Adrenal gland (tissue), 5 donors: ENCODE measurements around the gene SLC5A5.
"Not testable (repeated sequence)": the region's sequence is repeated elsewhere in the genome, so short reads cannot be mapped to it uniquely, and the experiment has no call there.

Experiments
- POLR2A ChIP-seq, 2 donors: fragments of 450-650 bp; IDR thresholded peaks; one replicate each; pipeline ENCODE4 v1.6.1; 2017; ENCODE audit warnings: antibody characterized with exemption in 2 of 2, mild to moderate bottlenecking in 2 of 2, moderate library complexity in 1 of 2
- TF ChIP-seq, protein P1 (sequence below), 6 experiments: fragments of 450-650 bp in 4 of 6; fragments of 200-600 bp in 2 of 6; sonication (generic) in 1 of 6; IDR thresholded peaks; 1 replicate in 5 of 6; 2 replicates in 1 of 6; pipeline versions ENCODE4 v1.5.1 to v1.8.0; 2016 to 2021; ENCODE audit warnings: antibody characterized with exemption in 6 of 6, mild to moderate bottlenecking in 2 of 6, moderate library complexity in 1 of 6
- donor health status: DM: no; HTN: no; CAD: no.

DNA sequence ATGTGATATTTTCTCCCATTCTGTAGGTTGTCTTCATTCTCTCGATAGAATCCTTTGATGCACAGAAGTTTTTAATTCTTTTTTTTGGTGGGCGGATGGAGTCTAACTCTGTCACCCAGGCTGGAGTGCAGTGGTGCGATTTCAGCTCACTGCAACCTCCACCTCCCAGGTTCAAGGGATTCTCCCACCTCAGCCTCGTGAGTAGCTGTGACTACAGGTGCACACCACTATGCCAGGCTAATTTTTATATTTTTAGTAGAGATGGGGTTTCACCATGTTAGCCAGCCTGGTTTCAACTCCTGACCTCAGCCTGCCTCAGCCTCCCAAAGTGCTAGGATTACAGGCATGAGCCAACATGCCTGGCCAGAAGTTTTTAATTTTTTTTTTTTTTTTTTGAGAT, 15.5 kb downstream of the SLC5A5 start:
- TF ChIP-seq, protein P1, sequence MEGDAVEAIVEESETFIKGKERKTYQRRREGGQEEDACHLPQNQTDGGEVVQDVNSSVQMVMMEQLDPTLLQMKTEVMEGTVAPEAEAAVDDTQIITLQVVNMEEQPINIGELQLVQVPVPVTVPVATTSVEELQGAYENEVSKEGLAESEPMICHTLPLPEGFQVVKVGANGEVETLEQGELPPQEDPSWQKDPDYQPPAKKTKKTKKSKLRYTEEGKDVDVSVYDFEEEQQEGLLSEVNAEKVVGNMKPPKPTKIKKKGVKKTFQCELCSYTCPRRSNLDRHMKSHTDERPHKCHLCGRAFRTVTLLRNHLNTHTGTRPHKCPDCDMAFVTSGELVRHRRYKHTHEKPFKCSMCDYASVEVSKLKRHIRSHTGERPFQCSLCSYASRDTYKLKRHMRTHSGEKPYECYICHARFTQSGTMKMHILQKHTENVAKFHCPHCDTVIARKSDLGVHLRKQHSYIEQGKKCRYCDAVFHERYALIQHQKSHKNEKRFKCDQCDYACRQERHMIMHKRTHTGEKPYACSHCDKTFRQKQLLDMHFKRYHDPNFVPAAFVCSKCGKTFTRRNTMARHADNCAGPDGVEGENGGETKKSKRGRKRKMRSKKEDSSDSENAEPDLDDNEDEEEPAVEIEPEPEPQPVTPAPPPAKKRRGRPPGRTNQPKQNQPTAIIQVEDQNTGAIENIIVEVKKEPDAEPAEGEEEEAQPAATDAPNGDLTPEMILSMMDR (IDR thresholded peaks at IDR 0.05): not testable (repeated sequence)
- not testable (repeated sequence) for TF ChIP-seq POLR2A (IDR thresholded peaks at IDR 0.05)
